GM23338 (cell line): ENCODE data around the gene CDH23.

ENCODE experiments used
- CREB1 ChIP-seq: fragments of 250-450 bp; sonication (Bioruptor Pico); IDR thresholded peaks from 2 replicates; pipeline ENCODE4 v1.5.0; 2020; ENCODE audit warnings: low read depth, mild to moderate bottlenecking, moderate library complexity
- EZH2phosphoT487 ChIP-seq: fragments of 200-600 bp; sonication (generic); IDR thresholded peaks from one replicate; pipeline ENCODE4 v1.8.1; 2018; ENCODE audit warnings: antibody characterized with exemption; ENCODE audit not compliant: unreplicated experiment
- JUNB ChIP-seq: IDR thresholded peaks from one replicate; pipeline ENCODE4 v1.6.1; 2016; ENCODE audit warnings: antibody characterized with exemption; ENCODE audit not compliant: unreplicated experiment
- NANOG ChIP-seq: IDR thresholded peaks from 2 replicates; pipeline ENCODE4 v1.6.1; 2016; ENCODE audit warnings: antibody characterized with exemption, borderline replicate concordance
- POLR2AphosphoS5 ChIP-seq: IDR thresholded peaks from 2 replicates; pipeline ENCODE4 v1.6.1; 2016; ENCODE audit warnings: antibody characterized with exemption, low read depth
- TF ChIP-seq, protein P1 (sequence below), 2 experiments: fragments of 200-600 bp in 1 of 2; sonication (generic) in 1 of 2; conservative IDR thresholded peaks; 2 replicates each; pipeline versions ENCODE4 v1.5.1 to v1.6.1; 2016 to 2017; ENCODE audit warnings: antibody characterized with exemption in 2 of 2, low read depth in 2 of 2, mild to moderate bottlenecking in 2 of 2, moderate library complexity in 1 of 2

DNA sequence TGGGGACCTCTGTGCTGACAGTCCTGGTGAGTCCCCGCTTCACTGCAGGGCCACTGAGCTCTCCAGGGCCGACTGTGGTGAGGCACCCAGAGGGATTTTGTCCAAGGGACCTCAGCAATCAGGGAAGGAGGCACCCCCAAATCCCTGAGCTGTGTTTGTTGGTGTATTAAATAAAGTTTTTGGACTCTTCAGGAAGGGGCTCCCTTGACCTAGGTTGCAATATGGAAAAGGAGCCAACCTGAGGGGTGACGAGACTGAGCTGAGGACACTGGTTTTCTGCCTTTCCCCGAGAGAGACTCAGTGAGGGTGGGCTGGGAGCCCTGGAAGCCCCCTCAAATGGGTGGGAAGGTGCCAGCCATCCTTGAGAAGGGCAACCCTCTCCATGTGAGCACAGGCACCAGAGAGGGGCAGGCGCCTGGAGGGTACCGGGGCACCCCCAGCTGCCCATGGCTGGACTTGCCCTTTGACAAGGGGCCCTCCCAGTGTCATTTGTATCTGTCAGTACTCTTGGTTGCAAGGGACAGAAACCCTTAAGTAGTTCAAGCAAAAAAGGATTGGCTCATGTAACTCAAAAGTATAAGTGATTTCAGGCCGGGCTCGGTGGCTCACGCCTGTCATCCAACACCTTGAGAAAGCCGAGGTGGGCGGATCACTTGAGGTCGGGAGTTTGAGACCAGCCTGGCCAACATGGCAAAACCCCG, 250.0 kb downstream of the CDH23 start:
- TF ChIP-seq CREB1 (CRISPR knock-in tag) = no peak
- TF ChIP-seq, protein P1, sequence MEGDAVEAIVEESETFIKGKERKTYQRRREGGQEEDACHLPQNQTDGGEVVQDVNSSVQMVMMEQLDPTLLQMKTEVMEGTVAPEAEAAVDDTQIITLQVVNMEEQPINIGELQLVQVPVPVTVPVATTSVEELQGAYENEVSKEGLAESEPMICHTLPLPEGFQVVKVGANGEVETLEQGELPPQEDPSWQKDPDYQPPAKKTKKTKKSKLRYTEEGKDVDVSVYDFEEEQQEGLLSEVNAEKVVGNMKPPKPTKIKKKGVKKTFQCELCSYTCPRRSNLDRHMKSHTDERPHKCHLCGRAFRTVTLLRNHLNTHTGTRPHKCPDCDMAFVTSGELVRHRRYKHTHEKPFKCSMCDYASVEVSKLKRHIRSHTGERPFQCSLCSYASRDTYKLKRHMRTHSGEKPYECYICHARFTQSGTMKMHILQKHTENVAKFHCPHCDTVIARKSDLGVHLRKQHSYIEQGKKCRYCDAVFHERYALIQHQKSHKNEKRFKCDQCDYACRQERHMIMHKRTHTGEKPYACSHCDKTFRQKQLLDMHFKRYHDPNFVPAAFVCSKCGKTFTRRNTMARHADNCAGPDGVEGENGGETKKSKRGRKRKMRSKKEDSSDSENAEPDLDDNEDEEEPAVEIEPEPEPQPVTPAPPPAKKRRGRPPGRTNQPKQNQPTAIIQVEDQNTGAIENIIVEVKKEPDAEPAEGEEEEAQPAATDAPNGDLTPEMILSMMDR (conservative IDR thresholded peaks at IDR 0.05; ENCODE audit: low read depth in 2 of 2) = no peak
- no peak for TF ChIP-seq NANOG
- no peak for TF ChIP-seq EZH2phosphoT487
- no peak for TF ChIP-seq JUNB
- no peak for TF ChIP-seq POLR2AphosphoS5
